OCI-LY3 (cell line): ENCODE results near the gene PRKG2.

Source experiments
- CTCF ChIP-seq: fragments of 200-600, 300-600 bp; sonication (generic); IDR thresholded peaks from 2 replicates; pipeline ENCODE4 v1.5.1; 2014; ENCODE audit warnings: antibody characterized with exemption, low read length, low read depth
- EZH2phosphoT487 ChIP-seq: fragments of 200-600 bp; shearing (Covaris generic); IDR thresholded peaks from 2 replicates; pipeline ENCODE4 v1.6.1; 2018; ENCODE audit warnings: antibody characterized with exemption, mixed run types, low read depth

DNA sequence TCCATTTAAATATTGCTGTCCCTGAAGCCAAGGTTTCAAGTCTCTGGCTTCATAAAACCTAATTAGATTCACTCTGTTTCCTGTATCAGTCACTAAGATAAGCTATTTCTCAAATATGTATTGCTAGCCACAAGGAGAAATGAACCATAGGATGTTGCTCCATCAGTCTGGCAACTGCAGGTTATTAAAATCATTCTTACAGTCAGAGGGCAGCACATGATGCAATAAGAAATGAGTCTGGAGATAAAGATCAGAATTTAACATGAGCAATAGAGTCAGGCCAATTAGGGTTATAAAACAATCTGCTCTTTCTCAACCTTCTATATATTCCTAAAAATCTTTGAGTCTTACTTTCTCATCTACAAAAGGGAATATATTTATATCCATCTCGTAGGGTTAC, 7.2 kb downstream of the PRKG2 start:
- TF ChIP-seq CTCF = no peak
- TF ChIP-seq EZH2phosphoT487 = no peak
